RWPE1 (cell line): ENCODE data around the gene CENPO.

Experiments used
- CTCF ChIA-PET: fragments of 350-600 bp; sonication (Branson Sonifier 250); formaldehyde crosslinking; extraction: SDS; loops from one replicate; lab custom pipeline; 2021; lab: Yijun Ruan, JAX
- POLR2A ChIA-PET: fragments of 400-600 bp; formaldehyde crosslinking; extraction: SDS; loops from one replicate; lab custom pipeline; 2020; ENCODE audit warnings: antibody characterized with exemption; ENCODE audit not compliant: low non-redundant PET; lab: Yijun Ruan, JAX
- DNase-seq: peaks from one replicate; pipeline ENCODE4 v3.0.0; 2012; ENCODE audit warnings: low spot score
- H3K27ac ChIP-seq: fragments of 450-650 bp; 2 replicates; pipeline ENCODE4 v1.5.1; 2017
- CTCF ChIP-seq: fragments of 450-650 bp; conservative IDR thresholded peaks from 2 replicates; pipeline ENCODE4 v1.5.1; 2017; ENCODE audit warnings: low read depth, mild to moderate bottlenecking

Gene CENPO

GRCh38 chr2:24824966-24825882, 32.0 kb downstream of the CENPO start:
- peak overlapping the region; percentile 41; the same call in 1 of the 2 replicates for H3K27ac ChIP-seq
- no peak for DNase-seq
- 0 out of 2 replicates have a peak, but pooled peaks have one; percentile 23 for TF ChIP-seq CTCF
- ChIA-PET CTCF (interaction anchor here (0.6 to 0.7 kb wide), 2 partner anchors 46 to 259 kb away, joined by 3 read pairs; no protein-coding TSS in a partner anchor), POLR2A (no interaction called here)

GRCh38 chr2:24825883-24826772, 32.9 kb downstream of the CENPO start:
- ChIA-PET POLR2A (no interaction called here), CTCF (interaction anchor here (0.6 to 0.7 kb wide), 2 partner anchors 45 to 260 kb away, joined by 3 read pairs; no protein-coding TSS in a partner anchor)
- DNase-seq: no peak
- no peak for TF ChIP-seq CTCF
- peak overlapping the region; percentile 41 for H3K27ac ChIP-seq

GRCh38 chr2:24826773-24827145, 33.5 kb downstream of the CENPO start:
- TF ChIP-seq CTCF: no peak
- CTCF ChIA-PET: interaction anchor here (0.8 to 2.8 kb wide), 6 partner anchors 8 to 417 kb away, joined by 3 to 22 read pairs (median 5); partner anchors contain the start of genes CENPO and PTRHD1
- DNase-seq: no peak
- POLR2A ChIA-PET: no interaction called here
- H3K27ac ChIP-seq: no peak overlapping the region

- CTCF ChIA-PET: interaction anchor here (0.6 to 2.8 kb wide), 11 partner anchors 9 to 1729 kb away, joined by 3 to 22 read pairs (median 3); partner anchors contain the start of genes CENPO and PTRHD1
- peak; percentile 82 for TF ChIP-seq CTCF
- H3K27ac ChIP-seq: peak overlapping the region; percentile 25
- POLR2A ChIA-PET: no interaction called here
- peak; percentile 81 for DNase-seq
These were observed 34.4 kb downstream of the CENPO start for GRCh38 chr2:24827321-24828237.

- H3K27ac ChIP-seq: peak overlapping the region; percentile 25
- no peak for TF ChIP-seq CTCF
- CTCF ChIA-PET: interaction anchor here (0.5 to 2.8 kb wide), 7 partner anchors 10 to 681 kb away, joined by 3 to 22 read pairs (median 6); no protein-coding TSS in a partner anchor
- DNase-seq: no peak
- POLR2A ChIA-PET: no interaction called here
These were observed 35.2 kb downstream of the CENPO start for GRCh38 chr2:24828238-24828996.
